NCI-H2227 (cell line): ENCODE results near the gene EXOC3L1.

Experiments used
- DNase-seq: peaks from one replicate; lab custom pipeline; 2025; ENCODE audit not compliant: unreplicated experiment; lab: John Stamatoyannopoulos, UW

Gene EXOC3L1

GRCh38 chr16:67183627-67184452 is 6.1 kb downstream of the EXOC3L1 start, which contains the start of gene MATCAP1:
MATCAP1 (minus strand) TSS chr16:67183963; CDS start chr16:67180610, 3,353 bp downstream.
- DNase-seq: peak; percentile 97

GRCh38 chr16:67183284-67183626 is 6.7 kb downstream of the EXOC3L1 start:
- no peak for DNase-seq

- DNase-seq: no peak
These were observed 7.6 kb downstream of the EXOC3L1 start for GRCh38 chr16:67182288-67182687.

- DNase-seq: no peak
These were observed 8.6 kb downstream of the EXOC3L1 start for GRCh38 chr16:67181346-67181745.

- no peak for DNase-seq
These were observed 9.8 kb downstream of the EXOC3L1 start for GRCh38 chr16:67180166-67180565.

- DNase-seq: no peak
These were observed 10.4 kb downstream of the EXOC3L1 start for GRCh38 chr16:67179421-67180080.

- no peak for DNase-seq
These were observed 11.9 kb downstream of the EXOC3L1 start for GRCh38 chr16:67177743-67178699.

GRCh38 chr16:67176662-67177061 is 13.3 kb downstream of the EXOC3L1 start:
- DNase-seq: no peak

GRCh38 chr16:67174706-67175231 is 15.2 kb downstream of the EXOC3L1 start:
- DNase-seq: no peak

- DNase-seq: peak; percentile 85
These were observed 15.9 kb downstream of the EXOC3L1 start for GRCh38 chr16:67173808-67174705.

GRCh38 chr16:67173323-67173722 is 16.6 kb downstream of the EXOC3L1 start:
- no peak for DNase-seq

GRCh38 chr16:67170949-67171649 is 18.8 kb downstream of the EXOC3L1 start:
- DNase-seq: peak; percentile 45

GRCh38 chr16:67170168-67170948 is 19.6 kb downstream of the EXOC3L1 start, which contains the start of gene NOL3:
NOL3 (plus strand) TSS chr16:67170538.
- DNase-seq: peak; percentile 89

- DNase-seq: peak; percentile 79
These were observed 20.2 kb downstream of the EXOC3L1 start for GRCh38 chr16:67169642-67170167.

GRCh38 chr16:67169011-67169451 is 20.9 kb downstream of the EXOC3L1 start:
- no peak for DNase-seq

GRCh38 chr16:67167588-67167987 is 22.3 kb downstream of the EXOC3L1 start:
- DNase-seq: no peak

GRCh38 chr16:67166598-67167168 is 23.3 kb downstream of the EXOC3L1 start:
- no peak for DNase-seq

GRCh38 chr16:67166110-67166547 is 23.8 kb downstream of the EXOC3L1 start:
- no peak for DNase-seq
